Measurements from ENCODE around the gene HELZ2. TPM values are rescaled to one million over a fixed set of nuclear protein-coding genes. Genes with fewer than 3 reads are reported as not detected.
A peak's percentile ranks its signal among the peaks of the same experiment; 100 is the strongest.

The HELZ2 gene
- total RNA-seq, 1 experiment from 2014 or later: 27.5 TPM

- TF ChIP-seq AFF4 (CRISPR knock-in tag; IDR thresholded peaks at IDR 0.05; ENCODE audit: borderline replicate concordance): no peak
- peak; percentile 83 for TF ChIP-seq ETV6 (CRISPR knock-in tag; IDR thresholded peaks at IDR 0.05)
Observed at GRCh38 chr20:63537525-63538203, 36.4 kb downstream of the HELZ2 start (continued).

GRCh38 chr20:63536997-63537524 is 37.0 kb downstream of the HELZ2 start, which contains the start of gene PTK6:
TSS of gene PTK6 (minus strand) at chr20:63537376. CDS start at chr20:63537314, 62 bp downstream.
- H3K36me3 Mint-ChIP-seq: no peaks in the 10 kb centered on the region
- no peaks in the 10 kb centered on the region for H3K9me3 Mint-ChIP-seq
- POLR2A ChIA-PET: interaction anchor here (0.6 to 1.4 kb wide), 2 partner anchors 29 to 318 kb away, joined by 3 read pairs; no protein-coding TSS in a partner anchor
- no peak for DNase-seq (ENCODE audit: low spot score)
- H3K4me1 Mint-ChIP-seq: 0 out of 2 replicates have a peak, but pooled peaks cover 2% of the 10 kb centered on the region
- CTCF ChIA-PET: interaction anchor here (0.9 to 5.0 kb wide), 45 partner anchors 8 to 526 kb away, joined by 3 to 81 read pairs (median 8); partner anchors contain the start of genes ARFRP1, HELZ2, PPDPF and PRPF6
- no peak for ATAC-seq
- TF ChIP-seq FOXP1 (CRISPR knock-in tag; IDR thresholded peaks at IDR 0.05; ENCODE audit: borderline replicate concordance): no peak
- TF ChIP-seq RELA (CRISPR knock-in tag; IDR thresholded peaks at IDR 0.05; ENCODE audit: borderline replicate concordance): peak; percentile 44; the same call in 1 of the 2 replicates
- no peak for TF ChIP-seq NFYB (CRISPR knock-in tag; conservative IDR thresholded peaks at IDR 0.05; ENCODE audit: low read depth)
- TF ChIP-seq, protein P1, sequence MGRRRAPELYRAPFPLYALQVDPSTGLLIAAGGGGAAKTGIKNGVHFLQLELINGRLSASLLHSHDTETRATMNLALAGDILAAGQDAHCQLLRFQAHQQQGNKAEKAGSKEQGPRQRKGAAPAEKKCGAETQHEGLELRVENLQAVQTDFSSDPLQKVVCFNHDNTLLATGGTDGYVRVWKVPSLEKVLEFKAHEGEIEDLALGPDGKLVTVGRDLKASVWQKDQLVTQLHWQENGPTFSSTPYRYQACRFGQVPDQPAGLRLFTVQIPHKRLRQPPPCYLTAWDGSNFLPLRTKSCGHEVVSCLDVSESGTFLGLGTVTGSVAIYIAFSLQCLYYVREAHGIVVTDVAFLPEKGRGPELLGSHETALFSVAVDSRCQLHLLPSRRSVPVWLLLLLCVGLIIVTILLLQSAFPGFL (CRISPR knock-in tag; IDR thresholded peaks at IDR 0.05; ENCODE audit: borderline replicate concordance): no peak
- TF ChIP-seq, protein P2, sequence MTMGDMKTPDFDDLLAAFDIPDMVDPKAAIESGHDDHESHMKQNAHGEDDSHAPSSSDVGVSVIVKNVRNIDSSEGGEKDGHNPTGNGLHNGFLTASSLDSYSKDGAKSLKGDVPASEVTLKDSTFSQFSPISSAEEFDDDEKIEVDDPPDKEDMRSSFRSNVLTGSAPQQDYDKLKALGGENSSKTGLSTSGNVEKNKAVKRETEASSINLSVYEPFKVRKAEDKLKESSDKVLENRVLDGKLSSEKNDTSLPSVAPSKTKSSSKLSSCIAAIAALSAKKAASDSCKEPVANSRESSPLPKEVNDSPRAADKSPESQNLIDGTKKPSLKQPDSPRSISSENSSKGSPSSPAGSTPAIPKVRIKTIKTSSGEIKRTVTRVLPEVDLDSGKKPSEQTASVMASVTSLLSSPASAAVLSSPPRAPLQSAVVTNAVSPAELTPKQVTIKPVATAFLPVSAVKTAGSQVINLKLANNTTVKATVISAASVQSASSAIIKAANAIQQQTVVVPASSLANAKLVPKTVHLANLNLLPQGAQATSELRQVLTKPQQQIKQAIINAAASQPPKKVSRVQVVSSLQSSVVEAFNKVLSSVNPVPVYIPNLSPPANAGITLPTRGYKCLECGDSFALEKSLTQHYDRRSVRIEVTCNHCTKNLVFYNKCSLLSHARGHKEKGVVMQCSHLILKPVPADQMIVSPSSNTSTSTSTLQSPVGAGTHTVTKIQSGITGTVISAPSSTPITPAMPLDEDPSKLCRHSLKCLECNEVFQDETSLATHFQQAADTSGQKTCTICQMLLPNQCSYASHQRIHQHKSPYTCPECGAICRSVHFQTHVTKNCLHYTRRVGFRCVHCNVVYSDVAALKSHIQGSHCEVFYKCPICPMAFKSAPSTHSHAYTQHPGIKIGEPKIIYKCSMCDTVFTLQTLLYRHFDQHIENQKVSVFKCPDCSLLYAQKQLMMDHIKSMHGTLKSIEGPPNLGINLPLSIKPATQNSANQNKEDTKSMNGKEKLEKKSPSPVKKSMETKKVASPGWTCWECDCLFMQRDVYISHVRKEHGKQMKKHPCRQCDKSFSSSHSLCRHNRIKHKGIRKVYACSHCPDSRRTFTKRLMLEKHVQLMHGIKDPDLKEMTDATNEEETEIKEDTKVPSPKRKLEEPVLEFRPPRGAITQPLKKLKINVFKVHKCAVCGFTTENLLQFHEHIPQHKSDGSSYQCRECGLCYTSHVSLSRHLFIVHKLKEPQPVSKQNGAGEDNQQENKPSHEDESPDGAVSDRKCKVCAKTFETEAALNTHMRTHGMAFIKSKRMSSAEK (CRISPR knock-in tag; IDR thresholded peaks at IDR 0.05; ENCODE audit: borderline replicate concordance): no peak
- no peak for TF ChIP-seq GABPB1 (CRISPR knock-in tag; IDR thresholded peaks at IDR 0.05)
- TF ChIP-seq GRHL2 (CRISPR knock-in tag; IDR thresholded peaks at IDR 0.05; ENCODE audit: insufficient replicate concordance, severe bottlenecking): no peak
- no peaks in the 10 kb centered on the region for H3K27me3 Mint-ChIP-seq (ENCODE audit: low read depth)
- peak within 1 kb of the TSS; percentile 49 for H3K4me3 Mint-ChIP-seq
- H3K27ac Mint-ChIP-seq: 0 out of 2 replicates have a peak within 1 kb of the TSS, but pooled peaks have one; percentile 45

DNA sequence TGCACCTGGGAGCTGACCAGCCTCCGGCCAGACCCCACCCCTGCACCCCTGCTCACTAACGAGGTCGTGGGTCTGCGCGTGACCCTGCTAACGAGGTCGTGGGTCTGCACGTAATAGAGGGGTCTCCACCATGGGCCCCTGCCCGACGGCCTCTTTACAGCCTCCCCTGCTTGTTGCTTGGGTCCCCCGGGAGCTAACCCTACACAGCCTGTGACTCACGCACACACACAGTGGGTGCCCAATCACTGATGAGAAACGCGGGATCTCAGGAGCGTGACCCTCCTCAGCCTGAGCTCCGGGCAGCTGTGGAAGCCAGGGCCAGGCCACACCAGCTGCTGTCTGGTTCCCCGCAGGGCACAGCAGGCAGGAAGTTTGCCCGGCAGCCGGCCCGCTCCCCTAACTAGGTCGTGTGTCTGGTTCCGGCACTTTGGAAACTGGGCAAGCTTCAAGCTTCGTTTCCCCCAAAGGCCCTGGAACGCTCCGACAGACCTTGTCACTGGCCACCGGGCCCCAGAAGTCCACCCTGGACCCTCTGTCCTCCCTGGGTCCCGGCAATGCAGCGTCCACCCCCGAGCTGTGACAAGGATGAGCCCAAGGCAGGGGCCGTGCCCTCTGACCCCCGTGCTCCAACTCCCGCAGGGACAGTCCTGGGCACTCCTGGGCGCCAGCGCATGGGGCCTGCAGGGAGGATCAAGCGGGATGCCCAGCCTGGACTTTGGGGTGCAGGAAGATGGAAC is 37.6 kb downstream of the HELZ2 start:
- Mint-ChIP-seq H3K4me3 (no peak overlapping the region), H3K9me3 (no peaks in the 10 kb centered on the region), H3K4me1 (0 out of 2 replicates have a peak, but pooled peaks cover 2% of the 10 kb centered on the region), H3K27me3 (ENCODE audit: low read depth) (no peaks in the 10 kb centered on the region), H3K27ac (0 out of 2 replicates have a peak overlapping the region, but pooled peaks have one; percentile 45), H3K36me3 (no peaks in the 10 kb centered on the region)
- DNase-seq (ENCODE audit: low spot score) (no peak), ATAC-seq (no peak)
- ChIA-PET CTCF (interaction anchor here (0.9 to 5.0 kb wide), 13 partner anchors 10 to 437 kb away, joined by 4 to 81 read pairs (median 28); partner anchors contain the start of genes ARFRP1, HELZ2, PPDPF and SRMS), POLR2A (interaction anchor here (0.6 kb wide), 1 partner anchor 28 kb away, joined by 3 read pairs; no protein-coding TSS in a partner anchor)
- TF ChIP-seq GRHL2 (CRISPR knock-in tag; IDR thresholded peaks at IDR 0.05; ENCODE audit: insufficient replicate concordance, severe bottlenecking) (no peak), TCF7 (CRISPR knock-in tag; IDR thresholded peaks at IDR 0.05; ENCODE audit: low read depth) (no peak), FOXP1 (CRISPR knock-in tag; IDR thresholded peaks at IDR 0.05; ENCODE audit: borderline replicate concordance) (no peak), ATF1 (CRISPR knock-in tag; IDR thresholded peaks at IDR 0.05) (no peak), JAZF1 (CRISPR knock-in tag; IDR thresholded peaks at IDR 0.05) (no peak), ELF4 (CRISPR knock-in tag; IDR thresholded peaks at IDR 0.05; ENCODE audit: low read depth) (no peak)
- TF ChIP-seq, protein P3, sequence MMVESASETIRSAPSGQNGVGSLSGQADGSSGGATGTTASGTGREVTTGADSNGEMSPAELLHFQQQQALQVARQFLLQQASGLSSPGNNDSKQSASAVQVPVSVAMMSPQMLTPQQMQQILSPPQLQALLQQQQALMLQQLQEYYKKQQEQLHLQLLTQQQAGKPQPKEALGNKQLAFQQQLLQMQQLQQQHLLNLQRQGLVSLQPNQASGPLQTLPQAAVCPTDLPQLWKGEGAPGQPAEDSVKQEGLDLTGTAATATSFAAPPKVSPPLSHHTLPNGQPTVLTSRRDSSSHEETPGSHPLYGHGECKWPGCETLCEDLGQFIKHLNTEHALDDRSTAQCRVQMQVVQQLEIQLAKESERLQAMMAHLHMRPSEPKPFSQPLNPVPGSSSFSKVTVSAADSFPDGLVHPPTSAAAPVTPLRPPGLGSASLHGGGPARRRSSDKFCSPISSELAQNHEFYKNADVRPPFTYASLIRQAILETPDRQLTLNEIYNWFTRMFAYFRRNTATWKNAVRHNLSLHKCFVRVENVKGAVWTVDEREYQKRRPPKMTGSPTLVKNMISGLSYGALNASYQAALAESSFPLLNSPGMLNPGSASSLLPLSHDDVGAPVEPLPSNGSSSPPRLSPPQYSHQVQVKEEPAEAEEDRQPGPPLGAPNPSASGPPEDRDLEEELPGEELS (CRISPR knock-in tag; IDR thresholded peaks at IDR 0.05): no peak
